OCI-LY7 (cell line): ENCODE results near the gene LRRFIP1. TPM values are rescaled to one million over a fixed set of nuclear protein-coding genes. Genes with fewer than 3 reads are reported as not detected.

Experiments used
- BruUV-seq: library from RNA; stranded (reverse); fragments of 400-500 nt; replicated peaks from 2 replicates; lab custom pipeline; 2021; lab: Mats Ljungman, UMichigan
- CTCF ChIA-PET: fragments of 300-600 bp; sonication (Branson Sonifier 250); formaldehyde crosslinking; loops from one replicate; lab custom pipeline; 2022; ENCODE audit warnings: antibody characterized with exemption; ENCODE audit not compliant: unreplicated experiment; lab: Charles Lee
- POLR2A ChIA-PET: fragments of 300-600 bp; sonication (Branson Sonifier 250); formaldehyde crosslinking; loops from one replicate; lab custom pipeline; 2022; ENCODE audit warnings: antibody characterized with exemption; lab: Charles Lee
- DNase-seq: peaks from one replicate; pipeline ENCODE4 v3.0.0-alpha.2; 2015; ENCODE audit warnings: low spot score
- H2AFZ ChIP-seq: fragments of 200-600 bp; sonication (generic), shearing (Covaris generic); 2 replicates; pipeline ENCODE4 v1.6.1; 2014; ENCODE audit warnings: mild to moderate bottlenecking, antibody characterized with exemption, low read length, moderate library complexity
- H3K27ac ChIP-seq: fragments of 200-600 bp; sonication (generic); 2 replicates; pipeline ENCODE4 v1.5.1; 2014; ENCODE audit warnings: mixed run types, low read depth, mild to moderate bottlenecking, moderate library complexity, low read length, inconsistent platforms; ENCODE audit not compliant: poor library complexity, severe bottlenecking
- H3K36me3 ChIP-seq: fragments of 200-600 bp; sonication (generic); 2 replicates; pipeline ENCODE4 v1.6.1; 2014; ENCODE audit warnings: mild to moderate bottlenecking, antibody characterized with exemption, low read length, moderate library complexity, mixed read lengths; ENCODE audit not compliant: insufficient read depth
- H3K4me1 ChIP-seq: fragments of 200-600 bp; sonication (generic); 2 replicates; pipeline ENCODE4 v1.5.1; 2014; ENCODE audit warnings: mild to moderate bottlenecking, low read length; ENCODE audit not compliant: insufficient read depth, poor library complexity, severe bottlenecking
- H3K4me2 ChIP-seq: fragments of 200-600 bp; sonication (generic); 2 replicates; pipeline ENCODE4 v1.6.1; 2014; ENCODE audit warnings: mild to moderate bottlenecking, low read length
- H3K4me3 ChIP-seq: fragments of 200-600 bp; sonication (generic); 2 replicates; pipeline ENCODE4 v1.5.1; 2014; ENCODE audit warnings: mild to moderate bottlenecking, low read depth, low read length; ENCODE audit not compliant: poor library complexity, severe bottlenecking
- H3K79me2 ChIP-seq: fragments of 200-600 bp; sonication (generic); 2 replicates; pipeline ENCODE4 v1.6.1; 2016; ENCODE audit warnings: low read depth, mild to moderate bottlenecking, low read length, moderate library complexity, mixed read lengths; ENCODE audit not compliant: insufficient read depth
- H3K9me2 ChIP-seq: fragments of 200-600 bp; sonication (generic); 2 replicates; pipeline ENCODE4 v1.6.1; 2016; ENCODE audit warnings: mild to moderate bottlenecking, low read length, mixed read lengths; ENCODE audit not compliant: insufficient read depth
- H3K9me3 ChIP-seq: fragments of 200-600 bp; sonication (generic); 2 replicates; pipeline ENCODE4 v1.6.1; 2014; ENCODE audit warnings: mild to moderate bottlenecking, mixed run types, low read length, mixed read lengths
- H4K20me1 ChIP-seq: fragments of 200-600 bp; sonication (generic); 2 replicates; pipeline ENCODE4 v1.6.1; 2014; ENCODE audit warnings: mild to moderate bottlenecking, antibody characterized with exemption, low read length, moderate library complexity, mixed read lengths; ENCODE audit not compliant: insufficient read depth
- CTCF ChIP-seq: fragments of 200-600 bp; sonication (generic); conservative IDR thresholded peaks from 2 replicates; pipeline ENCODE4 v1.5.1; 2014; ENCODE audit warnings: mild to moderate bottlenecking, antibody characterized with exemption, low read length, moderate library complexity, mixed read lengths
- EZH2phosphoT487 ChIP-seq: fragments of 200-600 bp; sonication (generic); IDR thresholded peaks from 2 replicates; pipeline ENCODE4 v1.6.1; 2018; ENCODE audit warnings: low read depth, borderline replicate concordance, mild to moderate bottlenecking, mixed run types, antibody characterized with exemption, low read length, moderate library complexity, mixed read lengths
- intact Hi-C: fragments of 100-400 bp; cut with micrococcal nuclease; formaldehyde crosslinking; loops from one replicate; pipeline ENCODE4 v1.10.0; 2022; ENCODE audit not compliant: unreplicated experiment
- total RNA-seq, 2 experiments: library from RNA; depleted of rRNA in 1 of 2; stranded (reverse); fragments of >200 nt in 1 of 2; shearing (Covaris generic) in 1 of 2; gene quantifications; 2 replicates each; pipeline ENCODE4 v1.2.3, GENCODE V29; 2014 to 2022

Gene LRRFIP1
- total RNA-seq, 2 experiments from 2014 or later, result 95.7 to 216 TPM

- intact Hi-C loops, result loop anchor here (10.0 kb wide), 1 partner anchor 514 kb away; no protein-coding TSS in a partner anchor
- peak overlapping the region; percentile 97 for H3K27ac ChIP-seq
- H3K4me3 ChIP-seq, result no peak overlapping the region
- ChIA-PET CTCF (interaction anchor here (0.7 to 5.5 kb wide), 3 partner anchors 17 to 29 kb away, joined by 3 to 24 read pairs (median 19); no protein-coding TSS in a partner anchor), POLR2A (interaction anchor here (0.6 to 12.5 kb wide), 6 partner anchors 10 to 1330 kb away, joined by 3 to 290 read pairs (median 3); no protein-coding TSS in a partner anchor)
- H3K9me2 ChIP-seq, result no peaks in the 10 kb centered on the region
- H2AFZ ChIP-seq, result 0 out of 2 replicates have a peak overlapping the region, but pooled peaks have one; percentile 1
- peak overlapping the region; percentile 93 for H3K4me2 ChIP-seq
- H3K36me3 ChIP-seq, result no peaks in the 10 kb centered on the region
- no peaks in the 10 kb centered on the region for H3K9me3 ChIP-seq
- no peak for TF ChIP-seq EZH2phosphoT487
- no peak for TF ChIP-seq CTCF
- no TSS peak for BruUV-seq
- peaks cover 97% of the 10 kb centered on the region for H3K4me1 ChIP-seq
- no peaks in the 10 kb centered on the region for H4K20me1 ChIP-seq
- no peak for DNase-seq
- no peaks in the 10 kb centered on the region for H3K79me2 ChIP-seq
These were observed 41.1 kb downstream of the LRRFIP1 start for GRCh38 chr2:237668440-237668839.

GRCh38 chr2:237669283-237669627, 41.9 kb downstream of the LRRFIP1 start:
- H3K4me2 ChIP-seq, result peak overlapping the region; percentile 93
- no peaks in the 10 kb centered on the region for H3K9me3 ChIP-seq
- H3K4me3 ChIP-seq, result peak overlapping the region; percentile 50
- CTCF ChIA-PET, result interaction anchor here (0.6 to 5.5 kb wide), 5 partner anchors 16 to 265 kb away, joined by 3 to 24 read pairs (median 3); no protein-coding TSS in a partner anchor
- intact Hi-C loops, result loop anchor here (10.0 kb wide), 1 partner anchor 514 kb away; no protein-coding TSS in a partner anchor
- POLR2A ChIA-PET, result interaction anchor here (0.8 to 12.5 kb wide), 7 partner anchors 9 to 1119 kb away, joined by 3 to 290 read pairs (median 4); no protein-coding TSS in a partner anchor
- no peaks in the 10 kb centered on the region for H4K20me1 ChIP-seq
- no peaks in the 10 kb centered on the region for H3K36me3 ChIP-seq
- H3K9me2 ChIP-seq, result no peaks in the 10 kb centered on the region
- peaks cover 97% of the 10 kb centered on the region for H3K4me1 ChIP-seq
- DNase-seq, result no peak
- peak overlapping the region; percentile 81; the same call in 1 of the 2 replicates for H2AFZ ChIP-seq
- TSS peak; percentile 65 for BruUV-seq
- H3K27ac ChIP-seq, result peak overlapping the region; percentile 97
- no peak for TF ChIP-seq CTCF
- no peak for TF ChIP-seq EZH2phosphoT487
- H3K79me2 ChIP-seq, result no peaks in the 10 kb centered on the region
